H1 (cell line): ENCODE data around the gene KLF4. TPM values are rescaled to one million over a fixed set of nuclear protein-coding genes. Genes with fewer than 3 reads are reported as not detected.
"Not testable (repeated sequence)": the region's sequence is repeated elsewhere in the genome, so short reads cannot be mapped to it uniquely, and the experiment has no call there.

ENCODE experiments used
- CTCF ChIA-PET: fragments of 300-600 bp; sonication (Branson Sonifier 250); formaldehyde crosslinking; loops from one replicate; lab custom pipeline; 2021; ENCODE audit not compliant: partially characterized antibody; lab: Charles Lee
- POLR2A ChIA-PET: fragments of 300-600 bp; sonication (Branson Sonifier 250); formaldehyde crosslinking; loops from one replicate; lab custom pipeline; 2021; ENCODE audit warnings: inconsistent platforms; ENCODE audit not compliant: partially characterized antibody; lab: Charles Lee
- DNase-seq, 2 experiments: peaks; one replicate each; pipeline versions ENCODE4 v3.0.0 to v3.0.0-alpha.2; 2010 to 2022; ENCODE audit warnings: low spot score in 2 of 2, low read depth in 1 of 2, mixed read lengths in 1 of 2
- FAIRE-seq: peaks from 2 replicates; lab custom pipeline; 2011; peaks lifted over from hg19 to GRCh38; lab: Jason Lieb, UNC
- H2AFZ ChIP-seq: 2 replicates; pipeline ENCODE4 v1.8.1; 2012; ENCODE audit warnings: low read length, inconsistent platforms
- H2AK5ac ChIP-seq: 2 replicates; pipeline ENCODE4 v1.6.1; 2013; ENCODE audit warnings: low read depth, low read length
- H2BK120ac ChIP-seq: replicated peaks from 2 replicates; pipeline ENCODE3; 2013; ENCODE audit warnings: low read depth, low read length, inconsistent platforms
- H2BK12ac ChIP-seq: 2 replicates; pipeline ENCODE4 v1.6.1; 2013; ENCODE audit warnings: low read depth, low read length
- H2BK15ac ChIP-seq: 2 replicates; pipeline ENCODE4 v1.6.1; 2013; ENCODE audit warnings: low read length
- H2BK20ac ChIP-seq: 2 replicates; pipeline ENCODE4 v1.6.1; 2013; ENCODE audit warnings: low read length
- H2BK5ac ChIP-seq: 2 replicates; pipeline ENCODE4 v1.6.1; 2013; ENCODE audit warnings: low read depth, low read length
- H3K14ac ChIP-seq: 2 replicates; pipeline ENCODE4 v1.6.1; 2013; ENCODE audit warnings: inconsistent platforms; ENCODE audit not compliant: insufficient read length
- H3K18ac ChIP-seq: 2 replicates; pipeline ENCODE4 v1.6.1; 2013; ENCODE audit warnings: low read length; ENCODE audit errors: extremely low read depth
- H3K23ac ChIP-seq: 2 replicates; pipeline ENCODE4 v1.6.1; 2013; ENCODE audit warnings: inconsistent platforms; ENCODE audit not compliant: insufficient read length
- H3K23me2 ChIP-seq: 2 replicates; pipeline ENCODE4 v1.6.1; 2013; ENCODE audit warnings: low read depth, low read length
- H3K27ac ChIP-seq: 2 replicates; pipeline ENCODE4 v1.6.1; 2011; ENCODE audit warnings: low read depth, low read length, inconsistent platforms
- H3K27me3 ChIP-seq, 4 experiments: replicated peaks in 1 of 4; 1 replicate in 1 of 4; 2 replicates in 3 of 4; pipeline versions ENCODE4 v1.6.1 to v1.8.1; 2011 to 2013; ENCODE audit warnings: low read length in 3 of 4, mild to moderate bottlenecking in 3 of 4, inconsistent platforms in 2 of 4, mixed read lengths in 2 of 4, moderate library complexity in 1 of 4; ENCODE audit not compliant: control insufficient read depth in 3 of 4, insufficient read depth in 3 of 4; ENCODE audit errors: extremely low read depth in 1 of 4
- H3K36me3 ChIP-seq, 4 experiments: 2 replicates each; pipeline versions ENCODE4 v1.6.1 to v1.8.1; 2011 to 2013; ENCODE audit warnings: mild to moderate bottlenecking in 4 of 4, low read length in 3 of 4, moderate library complexity in 2 of 4, control low read depth in 1 of 4, inconsistent platforms in 1 of 4; ENCODE audit not compliant: insufficient read depth in 4 of 4, control insufficient read depth in 2 of 4
- H3K4ac ChIP-seq: replicated peaks from 2 replicates; pipeline ENCODE3; 2013; ENCODE audit warnings: low read length, low read depth, mixed read lengths, inconsistent platforms; ENCODE audit not compliant: insufficient read length
- H3K4me1 ChIP-seq, 4 experiments: replicated peaks in 1 of 4; 1 replicate in 1 of 4; 2 replicates in 3 of 4; pipeline versions ENCODE4 v1.6.1 to v1.8.1; 2011 to 2013; ENCODE audit warnings: low read length in 3 of 4, inconsistent platforms in 2 of 4, mixed read lengths in 1 of 4; ENCODE audit not compliant: insufficient read depth in 4 of 4, control insufficient read depth in 3 of 4
- H3K4me2 ChIP-seq, 2 experiments: 2 replicates each; pipeline versions ENCODE4 v1.6.1 to v1.8.1; 2011 to 2013; ENCODE audit warnings: low read depth in 2 of 2, low read length in 2 of 2, control low read depth in 1 of 2, inconsistent platforms in 1 of 2, mild to moderate bottlenecking in 1 of 2; ENCODE audit not compliant: insufficient read depth in 1 of 2
- H3K4me3 ChIP-seq, 4 experiments: fragments of 200-600, 300-600 bp in 1 of 4; sonication (generic), shearing (Covaris generic), sonication (Bioruptor Twin) in 1 of 4; 2 replicates each; pipeline versions ENCODE4 v1.5.1 to v1.8.1; 2011 to 2016; ENCODE audit warnings: low read length in 4 of 4, low read depth in 3 of 4, control low read depth in 2 of 4, inconsistent platforms in 2 of 4, mild to moderate bottlenecking in 2 of 4, mixed read lengths in 1 of 4, moderate library complexity in 1 of 4; ENCODE audit not compliant: insufficient read depth in 2 of 4; ENCODE audit errors: extremely low read depth in 1 of 4
- H3K56ac ChIP-seq: replicated peaks from 2 replicates; pipeline ENCODE3; 2013; ENCODE audit warnings: low read depth, mild to moderate bottlenecking, mixed read lengths, low read length, inconsistent platforms; ENCODE audit not compliant: insufficient read length
- H3K79me1 ChIP-seq: 2 replicates; pipeline ENCODE4 v1.6.1; 2013; ENCODE audit warnings: low read depth, low read length, control low read depth
- H3K79me2 ChIP-seq, 2 experiments: 2 replicates each; pipeline versions ENCODE4 v1.6.1 to v1.8.1; 2012 to 2013; ENCODE audit warnings: low read length in 2 of 2, mild to moderate bottlenecking in 2 of 2, inconsistent platforms in 1 of 2; ENCODE audit not compliant: insufficient read depth in 2 of 2, control insufficient read depth in 1 of 2
- H3K9ac ChIP-seq, 4 experiments: replicated peaks in 1 of 4; 1 replicate in 1 of 4; 2 replicates in 3 of 4; pipeline versions ENCODE4 v1.6.1 to v1.8.1; 2011 to 2013; ENCODE audit warnings: low read depth in 3 of 4, low read length in 3 of 4, control low read depth in 2 of 4, mild to moderate bottlenecking in 2 of 4, moderate library complexity in 2 of 4, inconsistent platforms in 1 of 4; ENCODE audit errors: extremely low read depth in 1 of 4
- H3K9me3 ChIP-seq, 2 experiments: 2 replicates each; pipeline versions ENCODE4 v1.6.1 to v1.8.1; 2012 to 2013; ENCODE audit warnings: mild to moderate bottlenecking in 2 of 2, moderate library complexity in 2 of 2, control low read depth in 1 of 2, inconsistent platforms in 1 of 2, low read depth in 1 of 2, low read length in 1 of 2, mixed read lengths in 1 of 2; ENCODE audit not compliant: insufficient read depth in 2 of 2
- H4K20me1 ChIP-seq, 2 experiments: replicated peaks in 1 of 2; 2 replicates each; pipeline versions ENCODE3 to v1.8.1; 2011 to 2013; ENCODE audit warnings: inconsistent platforms in 2 of 2, low read length in 2 of 2, mild to moderate bottlenecking in 1 of 2; ENCODE audit not compliant: insufficient read depth in 2 of 2, control insufficient read depth in 1 of 2
- H4K5ac ChIP-seq: 2 replicates; pipeline ENCODE4 v1.6.1; 2013; ENCODE audit warnings: low read length, low read depth, mixed read lengths, inconsistent platforms; ENCODE audit not compliant: insufficient read length
- H4K8ac ChIP-seq: 2 replicates; pipeline ENCODE4 v1.8.0; 2013; ENCODE audit warnings: mild to moderate bottlenecking, moderate library complexity, low read length, inconsistent platforms; ENCODE audit not compliant: insufficient read depth; ENCODE audit errors: extremely low read depth
- H4K91ac ChIP-seq: replicated peaks from 2 replicates; pipeline ENCODE3; 2013; ENCODE audit warnings: low read length, mixed read lengths, inconsistent platforms; ENCODE audit not compliant: insufficient read length
- EZH2 ChIP-seq: fragments of 200-600 bp; sonication (generic); IDR thresholded peaks from 2 replicates; pipeline ENCODE4 v1.7.1; 2012; ENCODE audit warnings: low read depth, mild to moderate bottlenecking, moderate library complexity, low read length, inconsistent platforms; ENCODE audit not compliant: severe bottlenecking
- KDM4A ChIP-seq: IDR thresholded peaks from one replicate; pipeline ENCODE4 v1.7.1; 2012; ENCODE audit warnings: low read depth, mild to moderate bottlenecking, moderate library complexity, low read length, inconsistent platforms; ENCODE audit not compliant: severe bottlenecking
- SUZ12 ChIP-seq: fragments of 200-600 bp; sonication (generic); IDR thresholded peaks from 2 replicates; pipeline ENCODE4 v1.6.1; 2012; ENCODE audit warnings: mild to moderate bottlenecking, inconsistent platforms, low read length, moderate library complexity, mixed read lengths
- TEAD4 ChIP-seq: IDR thresholded peaks from 2 replicates; pipeline ENCODE4 v1.6.1; 2012; ENCODE audit warnings: low read depth, low read length, inconsistent platforms, mixed read lengths
- WGBS, 2 experiments: shearing (Covaris generic) in 1 of 2; methylation state at CpG; one replicate each; pipeline versions ENCODE4 v1.1.6 to v1.1.7; 2013 to 2015; ENCODE audit warnings: low lambda C conversion rate in 2 of 2, mixed read lengths in 2 of 2, inconsistent platforms in 1 of 2, low coverage in 1 of 2, missing lambda C conversion rate in 1 of 2; ENCODE audit not compliant: insufficient replicate concordance in 2 of 2, insufficient coverage in 1 of 2, insufficient read length in 1 of 2; ENCODE audit errors: extremely low coverage in 1 of 2, missing lambda C conversion rate in 1 of 2; 5-methylcytosine and 5-hydroxymethylcytosine counted together
- polyA plus RNA-seq, 7 experiments: library from polyadenylated mRNA; depleted of rRNA in 3 of 7; stranded (reverse) in 5 of 7; unstranded in 2 of 7; fragments of >200 nt in 5 of 7; fragments of 200-250 nt in 2 of 7; gene quantifications; 1 replicate in 5 of 7; 2 replicates in 1 of 7; 4 replicates in 1 of 7; pipeline versions ENCODE4 v1.2.1 to v1.2.3, GENCODE V29; 2011 to 2013; ENCODE audit warnings: missing spikeins in 2 of 7, mixed read lengths in 2 of 7
- total RNA-seq: library from RNA; stranded (reverse); fragmentation: NEBNext Ultra II Directional; extraction: Animal tissue kit (Norgen Biotek cat#: 25700); gene quantifications from 2 replicates; pipeline ENCODE4 v1.2.1, GENCODE V29; 2021

Gene KLF4
- total and polyA plus RNA-seq, 2 of the 8 experiments (the other 6 are each of a cell fraction or from before 2014, with no cell fraction given): 0.77 to 2.8 TPM

DNA sequence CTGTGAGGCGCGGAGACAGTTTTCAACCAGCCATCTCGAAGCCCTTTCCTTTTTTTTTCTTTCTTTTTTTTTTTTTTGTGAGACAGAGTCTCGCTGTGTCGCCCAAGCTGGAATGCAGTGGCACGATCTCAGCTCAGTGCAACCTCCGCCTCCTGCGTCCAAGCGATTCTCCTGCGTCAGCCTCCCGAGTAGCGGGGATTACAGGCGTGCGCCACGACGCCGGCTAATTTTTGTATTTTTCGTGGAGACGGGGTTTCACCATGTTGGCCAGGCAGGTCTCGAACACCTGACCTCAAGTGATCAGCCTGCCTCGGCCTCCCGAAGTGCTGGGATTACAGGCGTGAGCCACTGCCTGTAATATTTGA, 1.0 kb upstream of the KLF4 start:
- Histone ChIP-seq H3K27me3 (peaks cover 21 to 55% (median 48%) of the 10 kb centered on the region in 4 experiments), H3K4me3 (peak overlapping the region; percentile 45 to 64 (median 52)), H2AFZ (peak overlapping the region; percentile 97; the same call in 1 of the 2 replicates), H3K4me2 (peak overlapping the region; percentile 89 to 98), H3K4me1 (peaks cover 0 to 22% (median 13%) of the 10 kb centered on the region in 4 experiments; a peak in 6 of 7 replicates), H2BK5ac (0 out of 2 replicates have a peak overlapping the region, but pooled peaks have one; percentile 87), H3K18ac (0 out of 2 replicates have a peak overlapping the region, but pooled peaks have one; percentile 90), H3K23me2 (peaks cover 32% of the 10 kb centered on the region)
- H2BK120ac ChIP-seq, CTCF ChIA-PET, H3K9ac ChIP-seq, H4K5ac ChIP-seq, H3K56ac ChIP-seq, H4K91ac ChIP-seq, H3K27ac ChIP-seq, H2BK12ac ChIP-seq, POLR2A ChIA-PET, H2BK20ac ChIP-seq, H2BK15ac ChIP-seq, H4K8ac ChIP-seq, H4K20me1 ChIP-seq, H3K4ac ChIP-seq, H3K14ac ChIP-seq, H3K79me2 ChIP-seq, H3K79me1 ChIP-seq, H2AK5ac ChIP-seq, H3K36me3 ChIP-seq, H3K23ac ChIP-seq, H3K9me3 ChIP-seq, FAIRE-seq: not testable (repeated sequence)
- WGBS, 2 experiments: 11% methylated on average over 18 of the region's 23 CpGs; no CpG with 5 or more reads in 1 of the 2 experiments
- TF ChIP-seq KDM4A: peak; percentile 20
- TF ChIP-seq EZH2: peak; percentile 20
- peak; percentile 32; the same call in 1 of the 2 replicates for TF ChIP-seq TEAD4
- 0 out of 2 replicates have a peak, but pooled peaks have one; percentile 20 for TF ChIP-seq SUZ12
- DNase-seq: peak in 1 of 2 experiments; percentile 46
